Measurements from ENCODE around the gene HGS.

HGS gene

DNA sequence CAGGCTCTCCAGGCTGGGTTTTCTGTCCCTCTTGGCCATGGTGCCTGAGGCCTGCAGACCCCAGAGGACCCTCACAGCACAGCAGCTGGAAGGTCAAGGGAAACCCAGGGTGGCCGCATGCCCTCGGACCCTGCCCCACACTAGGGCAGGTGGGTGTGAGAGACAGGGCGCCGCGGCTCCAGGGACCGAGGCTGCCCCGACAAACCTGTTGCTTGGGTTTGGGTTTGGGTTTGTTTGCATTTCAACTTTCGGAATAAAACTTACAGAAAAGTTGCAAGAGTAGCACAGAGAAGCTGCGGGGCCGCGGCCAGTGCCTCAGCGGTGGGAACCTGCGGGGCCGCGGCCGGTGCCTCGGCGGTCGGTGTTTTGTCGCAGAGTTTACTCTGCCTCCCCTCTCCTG, 7.8 kb downstream of the HGS start:
- Histone ChIP-seq H3K27ac (ENCODE audit: low read depth, low read length) (no peak overlapping the region), H3K27me3 (ENCODE audit: control insufficient read depth, insufficient read depth, low read length) (no peaks in the 10 kb centered on the region), H3K4me3 (ENCODE audit: low read length) (no peak overlapping the region), H3K4me1 (ENCODE audit: control insufficient read depth, insufficient read depth, low read length) (no peaks in the 10 kb centered on the region), H3K9ac (ENCODE audit: low read length) (no peak overlapping the region), H3K36me3 (ENCODE audit: control insufficient read depth, insufficient read depth, low read length) (peaks cover 57% of the 10 kb centered on the region)

DNA sequence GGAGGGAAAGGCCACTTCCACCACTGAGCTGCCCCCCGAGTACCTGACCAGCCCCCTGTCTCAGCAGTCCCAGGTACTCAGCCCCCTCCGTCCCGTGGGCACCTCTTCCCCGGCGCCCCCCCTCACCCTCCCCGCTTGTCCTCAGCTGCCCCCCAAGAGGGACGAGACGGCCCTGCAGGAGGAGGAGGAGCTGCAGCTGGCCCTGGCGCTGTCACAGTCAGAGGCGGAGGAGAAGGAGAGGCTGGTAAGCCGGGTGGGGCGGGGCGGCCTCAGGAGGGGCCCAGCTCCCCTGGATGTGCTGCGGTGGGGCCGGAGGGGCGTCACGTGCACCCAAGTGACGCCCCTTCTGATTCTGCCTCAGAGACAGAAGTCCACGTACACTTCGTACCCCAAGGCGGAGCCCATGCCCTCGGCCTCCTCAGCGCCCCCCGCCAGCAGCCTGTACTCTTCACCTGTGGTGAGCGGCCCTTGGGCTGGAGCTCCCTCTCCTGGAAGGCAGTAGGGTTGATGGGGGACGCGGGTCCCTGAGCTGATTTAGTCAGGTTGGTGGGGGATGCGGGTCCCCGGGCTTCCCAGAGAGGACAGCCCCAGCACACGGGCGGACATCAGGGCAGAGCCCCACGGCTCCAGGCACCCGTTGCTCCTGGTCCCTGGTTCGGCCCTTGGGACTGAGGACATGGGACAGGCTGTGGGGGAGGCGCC, 9.8 kb downstream of the HGS start:
- peaks cover 63% of the 10 kb centered on the region for H3K36me3 ChIP-seq (ENCODE audit: control insufficient read depth, insufficient read depth, low read length)

DNA sequence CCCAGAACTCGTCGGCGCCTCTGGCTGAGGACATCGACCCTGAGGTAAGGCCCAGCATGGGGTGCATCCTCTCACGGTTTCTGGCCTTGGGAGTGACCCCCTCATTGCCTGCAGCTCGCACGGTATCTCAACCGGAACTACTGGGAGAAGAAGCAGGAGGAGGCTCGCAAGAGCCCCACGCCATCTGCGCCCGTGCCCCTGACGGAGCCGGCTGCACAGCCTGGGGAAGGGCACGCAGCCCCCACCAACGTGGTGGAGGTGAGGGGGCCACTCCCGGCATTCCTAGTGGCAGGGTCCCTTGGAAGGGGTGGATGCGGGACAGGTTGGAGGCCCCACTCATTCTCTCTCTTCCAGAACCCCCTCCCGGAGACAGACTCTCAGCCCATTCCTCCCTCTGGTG, 11.0 kb downstream of the HGS start:
- H3K27me3 ChIP-seq (ENCODE audit: control insufficient read depth, insufficient read depth, low read length) = no peaks in the 10 kb centered on the region
- no peak overlapping the region for H3K4me3 ChIP-seq (ENCODE audit: low read length)
- H3K9ac ChIP-seq (ENCODE audit: low read length) = no peak overlapping the region
- H3K36me3 ChIP-seq (ENCODE audit: control insufficient read depth, insufficient read depth, low read length) = peaks cover 65% of the 10 kb centered on the region
- H3K27ac ChIP-seq (ENCODE audit: low read depth, low read length) = no peak overlapping the region
- H3K4me1 ChIP-seq (ENCODE audit: control insufficient read depth, insufficient read depth, low read length) = no peaks in the 10 kb centered on the region

More for the DNA sequence above, 9.8 kb downstream of the HGS start:
- Histone ChIP-seq H3K4me3 (ENCODE audit: low read length) (no peak overlapping the region), H3K27ac (ENCODE audit: low read depth, low read length) (no peak overlapping the region), H3K9ac (ENCODE audit: low read length) (no peak overlapping the region), H3K4me1 (ENCODE audit: control insufficient read depth, insufficient read depth, low read length) (no peaks in the 10 kb centered on the region), H3K27me3 (ENCODE audit: control insufficient read depth, insufficient read depth, low read length) (no peaks in the 10 kb centered on the region)

DNA sequence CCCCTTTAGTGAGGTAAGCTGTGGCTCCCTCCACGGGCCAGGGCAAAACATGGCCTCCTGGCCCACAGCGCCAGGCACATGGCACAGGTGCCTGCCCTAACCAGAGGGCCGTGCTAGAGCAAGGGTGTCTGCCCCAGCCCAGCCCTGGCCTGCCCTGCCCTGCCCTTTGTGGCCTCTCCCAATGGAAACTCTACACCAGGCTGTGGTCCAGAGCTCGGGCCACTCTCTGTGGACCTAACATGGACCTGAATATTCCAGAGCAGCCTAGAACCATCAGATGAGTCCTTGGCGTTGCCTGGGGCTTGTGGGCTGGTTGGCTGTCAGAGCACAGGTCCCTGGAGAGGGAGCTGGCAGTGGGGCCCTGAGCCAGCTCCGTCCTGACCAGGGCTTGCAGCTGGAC, 11.4 kb downstream of the HGS start:
- Histone ChIP-seq H3K4me3 (ENCODE audit: low read length) (no peak overlapping the region), H3K4me1 (ENCODE audit: control insufficient read depth, insufficient read depth, low read length) (no peaks in the 10 kb centered on the region), H3K36me3 (ENCODE audit: control insufficient read depth, insufficient read depth, low read length) (peaks cover 65% of the 10 kb centered on the region), H3K27ac (ENCODE audit: low read depth, low read length) (no peak overlapping the region), H3K27me3 (ENCODE audit: control insufficient read depth, insufficient read depth, low read length) (no peaks in the 10 kb centered on the region), H3K9ac (ENCODE audit: low read length) (no peak overlapping the region)

DNA sequence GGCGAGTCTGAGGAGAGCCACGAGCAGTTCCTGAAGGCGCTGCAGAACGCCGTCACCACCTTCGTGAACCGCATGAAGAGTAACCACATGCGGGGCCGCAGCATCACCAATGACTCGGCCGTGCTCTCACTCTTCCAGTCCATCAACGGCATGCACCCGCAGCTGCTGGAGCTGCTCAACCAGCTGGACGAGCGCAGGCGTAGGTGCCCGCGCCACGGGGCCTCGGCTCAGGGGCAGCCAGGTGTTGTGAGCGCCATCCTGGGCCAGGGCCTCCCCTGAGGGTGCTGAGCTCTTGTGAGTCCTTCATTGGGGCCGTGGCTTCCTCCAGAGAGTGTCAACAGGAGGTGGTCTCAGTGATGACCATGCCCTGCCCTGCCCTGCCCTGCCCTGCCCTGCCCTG, 12.0 kb downstream of the HGS start:
- Histone ChIP-seq H3K36me3 (ENCODE audit: control insufficient read depth, insufficient read depth, low read length) (peaks cover 64% of the 10 kb centered on the region), H3K4me3 (ENCODE audit: low read length) (no peak overlapping the region), H3K9ac (ENCODE audit: low read length) (no peak overlapping the region), H3K4me1 (ENCODE audit: control insufficient read depth, insufficient read depth, low read length) (no peaks in the 10 kb centered on the region), H3K27ac (ENCODE audit: low read depth, low read length) (no peak overlapping the region), H3K27me3 (ENCODE audit: control insufficient read depth, insufficient read depth, low read length) (no peaks in the 10 kb centered on the region)

DNA sequence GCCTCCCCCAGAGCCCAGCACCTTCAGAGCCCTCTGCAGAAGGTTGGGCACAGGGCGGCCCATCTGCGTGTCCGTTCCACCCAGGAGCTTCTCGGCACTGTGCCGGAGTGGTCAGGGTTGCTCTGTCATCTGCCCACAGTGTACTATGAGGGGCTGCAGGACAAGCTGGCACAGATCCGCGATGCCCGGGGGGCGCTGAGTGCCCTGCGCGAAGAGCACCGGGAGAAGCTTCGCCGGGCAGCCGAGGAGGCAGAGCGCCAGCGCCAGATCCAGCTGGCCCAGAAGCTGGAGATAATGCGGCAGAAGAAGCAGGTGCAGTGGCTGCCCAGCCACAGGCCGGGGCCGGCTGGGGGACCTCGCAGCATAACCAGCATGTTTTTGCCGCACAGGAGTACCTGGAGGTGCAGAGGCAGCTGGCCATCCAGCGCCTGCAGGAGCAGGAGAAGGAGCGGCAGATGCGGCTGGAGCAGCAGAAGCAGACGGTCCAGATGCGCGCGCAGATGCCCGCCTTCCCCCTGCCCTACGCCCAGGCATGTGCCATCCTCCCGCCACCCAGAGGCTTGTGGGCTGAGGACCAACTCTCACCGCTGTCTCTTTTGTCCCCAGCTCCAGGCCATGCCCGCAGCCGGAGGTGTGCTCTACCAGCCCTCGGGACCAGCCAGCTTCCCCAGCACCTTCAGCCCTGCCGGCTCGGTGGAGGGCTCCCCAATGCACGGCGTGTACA, 12.6 kb downstream of the HGS start:
- Histone ChIP-seq H3K27ac (ENCODE audit: low read depth, low read length) (no peak overlapping the region), H3K9ac (ENCODE audit: low read length) (no peak overlapping the region), H3K36me3 (ENCODE audit: control insufficient read depth, insufficient read depth, low read length) (peaks cover 64% of the 10 kb centered on the region), H3K4me3 (ENCODE audit: low read length) (no peak overlapping the region), H3K27me3 (ENCODE audit: control insufficient read depth, insufficient read depth, low read length) (no peaks in the 10 kb centered on the region), H3K4me1 (ENCODE audit: control insufficient read depth, insufficient read depth, low read length) (peaks cover 3% of the 10 kb centered on the region)

DNA sequence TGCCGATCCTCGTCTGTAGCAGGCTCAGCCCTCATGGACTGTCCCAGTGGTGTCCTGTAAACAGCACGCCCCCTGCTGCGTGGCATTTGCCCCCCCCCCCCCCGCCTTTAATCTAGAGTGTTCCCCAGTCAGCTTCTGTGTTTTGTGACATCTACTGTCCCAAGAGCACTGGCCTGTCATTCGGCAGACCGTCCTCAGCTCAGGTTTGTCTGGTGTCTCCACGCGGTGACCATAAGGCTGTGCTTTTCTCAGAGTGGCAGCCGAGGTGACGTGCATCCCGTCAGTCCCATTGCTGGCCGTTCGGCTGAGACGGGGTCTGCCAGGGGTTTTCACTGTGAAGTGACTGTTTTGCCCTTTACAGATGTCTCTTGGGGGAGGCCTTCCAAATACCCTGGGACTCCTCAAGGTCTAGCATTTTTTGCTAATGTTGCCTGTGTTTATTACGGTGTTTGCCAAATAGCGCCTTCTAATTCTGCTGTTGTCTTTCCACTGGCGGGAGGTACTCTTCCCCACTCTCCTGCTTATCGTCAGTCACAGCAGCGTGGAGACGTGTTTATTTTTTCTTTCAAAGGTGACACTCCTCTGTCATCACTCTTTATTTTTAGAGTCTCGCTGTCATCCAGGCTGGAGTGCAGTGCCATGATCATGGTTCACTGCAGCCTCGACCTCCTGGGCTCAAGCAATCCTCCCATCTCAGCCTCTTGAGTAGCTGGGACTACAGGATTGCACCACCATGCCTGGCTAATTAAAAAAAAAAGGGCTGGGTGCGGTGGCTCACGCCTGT, 13.6 kb downstream of the HGS start:
- no peaks in the 10 kb centered on the region for H3K27me3 ChIP-seq (ENCODE audit: control insufficient read depth, insufficient read depth, low read length)
- H3K27ac ChIP-seq (ENCODE audit: low read depth, low read length) = no peak overlapping the region
- no peak overlapping the region for H3K9ac ChIP-seq (ENCODE audit: low read length)
- no peak overlapping the region for H3K4me3 ChIP-seq (ENCODE audit: low read length)
- H3K36me3 ChIP-seq (ENCODE audit: control insufficient read depth, insufficient read depth, low read length) = peaks cover 58% of the 10 kb centered on the region
- H3K4me1 ChIP-seq (ENCODE audit: control insufficient read depth, insufficient read depth, low read length) = peaks cover 11% of the 10 kb centered on the region

DNA sequence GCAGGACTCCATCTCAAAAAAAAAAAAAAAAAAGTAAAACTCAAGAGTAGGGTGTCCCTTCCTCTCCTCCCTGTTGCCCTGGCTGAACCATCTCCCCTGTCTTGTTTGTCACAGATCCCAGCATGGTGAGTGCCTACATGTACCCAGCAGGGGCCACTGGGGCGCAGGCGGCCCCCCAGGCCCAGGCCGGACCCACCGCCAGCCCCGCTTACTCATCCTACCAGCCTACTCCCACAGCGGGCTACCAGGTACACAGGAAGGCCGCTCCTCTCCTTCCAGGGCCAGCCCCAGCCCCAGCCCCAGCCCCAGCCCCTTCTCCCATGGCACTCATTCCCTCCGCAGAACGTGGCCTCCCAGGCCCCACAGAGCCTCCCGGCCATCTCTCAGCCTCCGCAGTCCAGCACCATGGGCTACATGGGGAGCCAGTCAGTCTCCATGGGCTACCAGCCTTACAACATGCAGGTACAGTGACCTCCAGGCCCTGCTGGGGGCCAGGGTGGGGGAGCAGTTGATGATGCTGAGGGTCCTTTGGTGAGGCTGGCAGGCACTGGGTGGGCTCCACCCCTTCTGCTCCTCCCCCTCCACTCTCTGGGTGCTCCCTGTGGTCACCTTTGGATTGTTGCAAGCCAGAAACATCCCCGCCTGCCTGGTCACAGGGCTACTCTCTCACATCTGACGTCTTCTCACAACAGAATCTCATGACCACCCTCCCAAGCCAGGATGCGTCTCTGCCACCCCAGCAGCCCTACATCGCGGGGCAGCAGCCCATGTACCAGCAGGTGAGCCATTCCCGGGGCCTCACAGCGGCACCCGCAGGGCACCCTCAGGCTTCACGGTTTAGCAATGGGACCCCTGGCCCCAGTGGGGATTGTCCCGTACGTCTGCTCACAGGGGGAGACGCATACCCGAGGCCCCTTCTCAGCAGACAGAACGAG, 16.8 kb downstream of the HGS start:
- Histone ChIP-seq H3K4me1 (ENCODE audit: control insufficient read depth, insufficient read depth, low read length) (peaks cover 15% of the 10 kb centered on the region), H3K9ac (ENCODE audit: low read length) (no peak overlapping the region), H3K36me3 (ENCODE audit: control insufficient read depth, insufficient read depth, low read length) (peaks cover 38% of the 10 kb centered on the region), H3K27me3 (ENCODE audit: control insufficient read depth, insufficient read depth, low read length) (no peaks in the 10 kb centered on the region), H3K27ac (ENCODE audit: low read depth, low read length) (no peak overlapping the region), H3K4me3 (ENCODE audit: low read length) (no peak overlapping the region)

DNA sequence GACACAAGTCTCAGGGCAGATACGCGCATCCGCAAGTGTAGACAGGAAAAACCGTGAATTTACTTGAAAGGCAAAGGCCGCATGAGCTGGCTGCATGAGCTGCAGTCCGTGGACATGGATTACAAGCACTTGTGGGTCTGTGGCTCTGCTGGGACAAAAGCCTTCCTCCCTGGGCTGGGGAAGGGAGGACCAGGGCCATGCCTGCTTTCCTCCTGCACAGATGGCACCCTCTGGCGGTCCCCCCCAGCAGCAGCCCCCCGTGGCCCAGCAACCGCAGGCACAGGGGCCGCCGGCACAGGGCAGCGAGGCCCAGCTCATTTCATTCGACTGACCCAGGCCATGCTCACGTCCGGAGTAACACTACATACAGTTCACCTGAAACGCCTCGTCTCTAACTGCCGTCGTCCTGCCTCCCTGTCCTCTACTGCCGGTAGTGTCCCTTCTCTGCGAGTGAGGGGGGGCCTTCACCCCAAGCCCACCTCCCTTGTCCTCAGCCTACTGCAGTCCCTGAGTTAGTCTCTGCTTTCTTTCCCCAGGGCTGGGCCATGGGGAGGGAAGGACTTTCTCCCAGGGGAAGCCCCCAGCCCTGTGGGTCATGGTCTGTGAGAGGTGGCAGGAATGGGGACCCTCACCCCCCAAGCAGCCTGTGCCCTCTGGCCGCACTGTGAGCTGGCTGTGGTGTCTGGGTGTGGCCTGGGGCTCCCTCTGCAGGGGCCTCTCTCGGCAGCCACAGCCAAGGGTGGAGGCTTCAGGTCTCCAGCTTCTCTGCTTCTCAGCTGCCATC, 17.7 kb downstream of the HGS start:
- H3K27me3 ChIP-seq (ENCODE audit: control insufficient read depth, insufficient read depth, low read length) = no peaks in the 10 kb centered on the region
- no peak overlapping the region for H3K27ac ChIP-seq (ENCODE audit: low read depth, low read length)
- peaks cover 15% of the 10 kb centered on the region for H3K4me1 ChIP-seq (ENCODE audit: control insufficient read depth, insufficient read depth, low read length)
- peak overlapping the region; percentile 0 for H3K4me3 ChIP-seq (ENCODE audit: low read length)
- H3K36me3 ChIP-seq (ENCODE audit: control insufficient read depth, insufficient read depth, low read length) = peaks cover 31% of the 10 kb centered on the region
- H3K9ac ChIP-seq (ENCODE audit: low read length) = no peak overlapping the region

DNA sequence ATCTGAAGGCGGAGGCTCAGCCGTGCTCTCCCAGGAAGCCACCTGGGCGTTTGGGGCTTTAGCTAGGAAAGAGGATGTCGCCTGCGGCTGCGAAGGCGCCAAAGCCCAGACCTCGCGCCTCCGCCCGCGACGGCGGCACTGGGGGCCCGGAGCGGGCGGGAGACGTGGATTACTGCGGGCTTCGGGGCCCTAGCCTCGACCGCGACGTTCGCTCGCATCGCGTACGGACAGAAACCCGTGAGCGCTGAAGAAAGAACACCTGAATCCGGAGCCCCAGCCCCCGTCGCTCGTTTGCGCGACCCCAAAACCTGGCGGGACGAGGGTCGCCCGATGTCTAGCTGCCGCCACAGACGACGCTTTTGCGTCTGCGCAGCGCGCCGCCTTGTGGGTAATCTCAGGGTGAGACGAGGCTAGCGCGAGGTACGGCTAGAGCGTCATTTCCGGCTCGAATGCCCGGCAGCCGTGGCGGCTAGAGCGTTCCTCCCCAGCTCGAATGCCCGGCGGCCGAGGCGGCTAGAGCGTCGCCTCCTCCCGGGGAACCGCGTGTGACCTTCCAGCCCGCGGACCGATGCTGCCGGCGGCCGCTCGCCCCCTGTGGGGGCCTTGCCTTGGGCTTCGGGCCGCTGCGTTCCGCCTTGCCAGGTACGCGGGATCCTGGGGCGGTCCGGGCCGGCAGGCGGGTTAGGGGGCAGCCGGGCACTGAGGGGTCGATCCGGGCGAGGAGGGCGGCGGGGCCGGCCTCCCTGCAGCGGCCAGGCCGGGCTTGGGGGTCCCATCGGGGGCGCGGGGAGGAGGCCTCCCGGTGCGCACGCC, 19.3 kb downstream of the HGS start, which contains the start of gene MRPL12:
TSS of gene MRPL12 (plus strand) at position 434 of the 813 bp plus-strand sequence. CDS start at position 569, 135 bp downstream.
- Histone ChIP-seq H3K27me3 (ENCODE audit: control insufficient read depth, insufficient read depth, low read length) (no peaks in the 10 kb centered on the region), H3K36me3 (ENCODE audit: control insufficient read depth, insufficient read depth, low read length) (peaks cover 19% of the 10 kb centered on the region), H3K4me1 (ENCODE audit: control insufficient read depth, insufficient read depth, low read length) (peaks cover 15% of the 10 kb centered on the region)

More for the DNA sequence above, 19.3 kb downstream of the HGS start, which contains the start of gene MRPL12:
- peak within 1 kb of the TSS; percentile 91 for H3K27ac ChIP-seq (ENCODE audit: low read depth, low read length)
- H3K9ac ChIP-seq (ENCODE audit: low read length) = peak within 1 kb of the TSS; percentile 82
- H3K4me3 ChIP-seq (ENCODE audit: low read length) = peak within 1 kb of the TSS; percentile 95

Measured in rectal smooth muscle tissue (tissue), 1 donor.